ENCODE results near the gene NBEA.

- TF ChIP-seq CTCF (IDR thresholded peaks at IDR 0.05) (no peak), POLR2A (IDR thresholded peaks at IDR 0.05) (no peak)
Observed at GRCh38 chr13:35565273-35565672, 623.2 kb downstream of the NBEA start.

Data from thyroid gland (tissue), 4 donors.